NCI-H187 treated with DMSO at 0.1 percent for 48 hours (cell line): ENCODE measurements around the gene PTCH1.

Experiments
- DNase-seq: peaks from one replicate; lab custom pipeline; 2025; lab: John Stamatoyannopoulos, UW

The PTCH1 gene

DNA sequence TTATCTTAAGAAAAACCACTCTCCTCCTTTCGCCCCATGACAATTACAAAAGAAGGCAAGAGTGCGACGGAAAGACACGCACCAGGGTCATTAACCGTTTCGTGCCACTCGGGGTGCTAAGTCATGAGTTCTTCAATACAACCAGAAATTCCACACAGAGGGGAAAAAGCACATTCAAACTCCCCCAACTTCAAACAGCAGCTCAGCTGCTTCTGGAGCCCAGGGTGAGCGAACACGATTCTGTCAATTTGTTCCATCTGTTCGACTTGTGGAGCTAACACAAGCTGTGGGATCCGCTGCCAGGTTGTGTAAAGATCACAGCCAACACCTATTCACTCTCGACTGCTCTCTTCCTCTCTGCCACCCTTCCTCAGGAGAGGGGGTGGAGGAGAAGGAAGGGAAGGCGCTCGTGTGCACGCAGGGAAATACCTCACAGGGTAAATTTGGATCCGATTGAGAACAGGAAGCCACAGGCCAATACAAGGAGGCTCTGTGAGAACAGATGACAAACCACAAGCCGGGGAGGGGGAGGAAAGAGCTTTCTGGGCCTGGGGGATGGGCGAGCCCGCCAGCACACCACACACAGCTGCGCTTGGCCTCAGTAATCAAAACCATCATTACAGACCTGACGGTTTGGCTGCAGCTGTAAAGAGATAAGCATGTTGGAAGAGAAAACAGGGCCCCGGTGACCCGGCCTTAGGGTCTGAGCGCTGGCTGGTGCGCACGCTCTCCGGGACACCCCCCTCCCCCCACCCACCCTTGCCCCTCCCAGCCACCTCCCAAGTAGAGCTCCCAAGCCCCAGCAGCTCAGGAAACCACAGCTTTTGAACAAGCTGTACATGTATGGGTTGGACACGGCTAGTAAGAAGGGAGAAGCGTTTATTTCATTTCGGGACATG lies 54.3 kb downstream of the PTCH1 start:
- DNase-seq: no peak

DNA sequence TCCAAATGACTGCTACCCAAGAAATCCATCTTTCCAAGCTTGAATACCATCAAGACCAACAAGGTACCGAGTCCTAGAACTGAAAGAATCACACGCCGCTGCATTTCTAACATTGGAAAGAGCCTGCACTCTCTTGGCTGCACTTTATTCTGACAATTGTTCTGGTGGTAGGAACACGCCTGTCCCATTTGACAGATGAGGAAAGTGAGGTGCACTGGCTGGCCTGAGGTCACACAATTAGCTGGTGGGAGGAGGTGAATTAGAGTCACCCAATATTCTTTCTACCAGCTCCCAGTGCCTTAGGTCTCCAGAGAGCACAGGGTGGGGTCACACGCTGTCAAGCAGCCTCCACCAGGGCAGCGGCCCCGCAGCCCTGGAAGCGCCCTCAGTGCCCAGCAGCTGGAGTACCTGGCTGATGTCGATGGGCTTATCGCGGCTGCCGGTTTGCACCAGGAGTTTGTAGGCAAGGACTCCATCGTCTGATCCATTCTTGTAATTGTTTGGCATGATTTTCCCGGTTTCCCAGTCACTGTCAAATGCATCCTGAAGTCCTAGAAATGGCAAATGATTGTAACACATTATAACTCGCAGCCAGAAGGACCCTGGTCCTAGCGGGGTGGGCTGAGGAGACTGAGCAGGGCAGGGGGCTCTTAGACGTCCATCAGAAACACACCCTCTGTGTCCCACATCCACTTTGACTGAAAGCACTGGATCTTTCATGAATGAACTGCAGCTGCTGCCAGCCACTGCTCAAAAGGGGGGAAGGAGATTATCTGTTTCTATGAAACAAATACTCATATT lies 55.1 kb downstream of the PTCH1 start:
- DNase-seq: no peak

GRCh38 chr9:95460518-95461164 lies 56.1 kb downstream of the PTCH1 start:
- DNase-seq: no peak

DNA sequence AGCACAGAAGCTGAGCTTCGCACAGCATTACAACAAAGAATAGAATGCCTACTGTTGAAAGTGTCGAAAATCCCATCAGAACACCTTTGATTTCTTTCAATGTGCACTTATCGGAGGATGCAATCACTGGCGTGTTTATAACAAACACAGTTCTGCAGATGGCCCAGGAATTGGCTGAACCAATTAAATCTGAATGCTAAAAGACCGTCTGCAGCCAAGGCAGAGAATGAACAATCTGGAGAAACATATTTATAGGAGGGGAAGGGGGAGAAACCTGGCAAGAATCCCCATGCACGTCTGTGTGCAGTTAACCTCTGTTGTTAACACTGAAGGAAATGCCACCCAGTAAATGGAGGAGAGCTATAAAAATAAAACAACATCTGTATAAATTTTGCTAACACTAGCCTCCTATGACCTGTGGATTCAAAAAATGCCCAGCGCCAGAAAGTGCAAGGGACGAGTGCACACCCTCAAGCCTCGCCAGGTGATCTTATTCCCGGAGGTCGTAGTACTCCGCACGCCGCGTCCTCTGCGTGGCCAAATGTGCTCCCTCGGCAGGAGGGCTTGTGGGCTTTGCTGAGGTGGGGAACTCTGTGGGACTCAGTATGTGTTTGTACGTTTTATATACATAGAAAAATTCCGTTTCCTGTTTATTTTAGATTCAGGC lies 56.8 kb downstream of the PTCH1 start:
- DNase-seq: no peak

DNA sequence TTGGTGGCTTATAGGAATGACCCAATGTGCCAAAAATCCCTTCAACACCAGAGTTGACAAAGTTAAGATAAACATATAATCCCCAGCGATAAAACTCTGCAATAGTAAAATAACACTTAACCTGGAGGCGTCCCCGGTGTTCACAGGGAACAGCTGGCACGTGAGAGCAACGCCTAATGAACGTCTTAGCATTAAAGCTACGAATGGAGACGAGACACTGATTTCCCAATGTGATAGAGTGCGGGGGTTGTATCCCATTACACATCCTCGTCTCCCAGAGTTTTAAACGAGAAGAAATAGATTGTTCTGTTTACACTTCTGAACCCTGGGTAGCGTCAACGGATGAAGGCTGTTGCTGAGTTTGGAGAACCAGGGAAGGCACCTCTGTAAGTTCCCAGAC lies 57.6 kb downstream of the PTCH1 start:
- DNase-seq: no peak

DNA sequence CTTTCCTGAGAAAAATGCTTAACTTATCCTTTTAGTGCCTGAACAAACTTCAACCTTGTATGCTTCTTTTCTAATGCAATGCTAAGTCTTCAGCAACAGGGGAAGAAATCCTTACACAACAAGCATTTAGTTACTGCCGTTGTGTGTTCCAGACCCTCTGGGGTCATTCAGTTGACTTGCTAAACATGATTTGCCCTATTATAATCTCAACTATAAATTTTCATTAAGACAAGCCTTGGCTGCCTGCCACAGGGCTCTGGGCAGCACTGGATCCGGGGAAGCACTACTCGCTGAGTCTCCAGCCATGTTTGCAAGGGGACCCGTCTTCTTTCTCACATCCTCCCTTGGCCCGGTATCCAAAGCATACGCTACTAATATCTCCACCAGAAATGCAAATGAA lies 58.1 kb downstream of the PTCH1 start:
- no peak for DNase-seq

DNA sequence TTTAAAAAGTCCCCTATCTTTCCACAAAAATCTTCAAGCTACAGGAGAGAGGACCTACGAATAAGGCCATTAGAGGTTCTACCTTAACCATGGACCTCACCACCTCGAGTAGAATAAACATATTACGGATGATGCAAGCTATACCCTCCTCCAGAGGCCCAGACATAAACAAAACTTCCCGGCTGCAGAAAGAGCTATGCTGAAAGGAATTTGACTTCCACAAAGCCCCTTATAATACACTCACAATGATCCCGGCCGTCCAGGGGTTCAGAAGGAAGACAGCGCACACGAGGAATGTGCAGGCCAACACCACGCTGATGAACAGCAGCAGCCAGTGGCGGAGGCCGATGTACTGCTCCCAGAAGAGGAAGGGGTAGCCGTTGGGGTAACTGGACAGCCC lies 59.0 kb downstream of the PTCH1 start:
- DNase-seq: no peak

GRCh38 chr9:95455714-95456113 lies 61.1 kb downstream of the PTCH1 start:
- no peak for DNase-seq

DNA sequence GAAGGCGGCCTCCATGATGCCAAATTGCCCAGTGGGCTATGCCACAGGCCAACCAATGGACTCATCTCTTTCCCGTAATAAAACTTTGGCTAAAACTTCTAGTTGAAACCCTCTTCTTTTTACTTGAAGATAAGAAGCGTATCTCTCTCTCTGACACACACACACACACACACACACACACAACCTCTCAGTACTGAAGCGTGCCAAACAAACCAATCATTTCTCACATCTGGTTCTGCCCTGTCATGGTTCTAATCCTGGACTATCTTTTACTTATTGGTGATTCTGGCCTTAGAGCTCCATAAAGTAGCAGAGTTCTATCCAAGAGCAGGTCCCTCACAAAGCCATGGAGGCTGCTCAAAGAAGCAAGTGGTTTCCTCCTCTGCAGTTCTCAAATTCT lies 64.6 kb downstream of the PTCH1 start:
- no peak for DNase-seq

- DNase-seq: no peak
Observed at GRCh38 chr9:95451065-95451426, 65.7 kb downstream of the PTCH1 start.

DNA sequence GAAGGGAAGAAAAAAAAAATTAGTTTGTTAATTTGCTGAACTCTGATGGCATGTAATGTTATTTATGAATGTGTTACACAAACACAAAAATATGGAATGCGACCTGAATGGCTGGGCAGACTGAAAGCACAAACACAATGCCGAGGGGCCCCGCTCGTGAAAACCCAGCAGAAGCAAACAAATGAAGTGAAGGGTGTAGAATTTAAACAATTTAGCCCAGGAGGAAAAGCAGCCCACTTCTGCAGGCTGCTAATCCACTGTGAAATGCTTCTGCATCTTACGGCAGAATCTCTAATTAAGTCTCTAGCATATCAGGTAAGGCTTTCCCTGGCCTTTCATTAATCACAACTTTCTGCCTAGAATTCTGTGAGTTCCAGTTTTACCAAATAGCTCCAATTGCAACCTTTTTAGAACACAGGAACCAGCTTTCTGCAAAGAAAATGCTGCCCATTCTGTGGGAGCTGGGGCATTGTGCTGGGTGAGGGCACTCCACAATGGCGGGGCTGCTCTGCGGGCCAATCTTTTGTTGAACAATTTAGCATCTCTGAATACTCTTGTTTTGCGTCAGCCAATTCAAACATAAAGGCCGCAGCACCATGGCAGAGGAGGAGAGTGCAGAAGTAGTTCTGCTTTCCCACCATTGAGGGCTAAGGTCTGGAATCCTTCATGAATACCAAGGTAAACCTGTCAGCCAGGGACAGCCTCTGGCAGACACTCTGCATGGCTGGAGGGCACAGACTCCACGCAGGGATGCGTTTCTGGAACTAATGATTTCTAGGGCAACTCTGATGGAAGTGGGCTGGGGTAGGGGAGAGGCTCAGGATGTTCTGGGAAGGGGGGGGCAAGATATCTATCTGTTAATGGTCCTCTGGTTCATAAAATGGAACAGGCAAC lies 66.4 kb downstream of the PTCH1 start:
- no peak for DNase-seq

DNA sequence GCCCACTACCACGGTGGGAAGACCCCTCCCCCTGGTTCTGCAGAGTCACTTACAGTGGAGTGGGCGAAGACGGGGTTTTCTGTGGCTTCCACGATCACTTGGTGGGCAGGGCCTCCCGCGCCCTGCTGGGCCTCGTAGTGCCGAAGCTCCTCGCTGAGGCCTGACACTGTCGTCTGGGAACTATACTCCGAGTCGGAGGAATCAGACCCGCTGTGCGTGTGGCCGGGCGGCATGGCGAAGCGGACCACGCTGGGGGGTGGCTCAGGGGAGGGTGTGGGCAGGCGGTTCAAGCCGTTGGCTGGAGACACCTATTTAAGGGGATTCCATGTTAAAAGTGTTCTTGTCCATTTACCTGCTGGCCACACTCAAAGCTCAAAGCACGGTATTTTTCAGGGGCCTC lies 67.8 kb downstream of the PTCH1 start:
- DNase-seq: no peak

GRCh38 chr9:95447660-95448420 lies 68.9 kb downstream of the PTCH1 start:
- no peak for DNase-seq

- no peak for DNase-seq
Observed at GRCh38 chr9:95446984-95447383, 69.8 kb downstream of the PTCH1 start.

DNA sequence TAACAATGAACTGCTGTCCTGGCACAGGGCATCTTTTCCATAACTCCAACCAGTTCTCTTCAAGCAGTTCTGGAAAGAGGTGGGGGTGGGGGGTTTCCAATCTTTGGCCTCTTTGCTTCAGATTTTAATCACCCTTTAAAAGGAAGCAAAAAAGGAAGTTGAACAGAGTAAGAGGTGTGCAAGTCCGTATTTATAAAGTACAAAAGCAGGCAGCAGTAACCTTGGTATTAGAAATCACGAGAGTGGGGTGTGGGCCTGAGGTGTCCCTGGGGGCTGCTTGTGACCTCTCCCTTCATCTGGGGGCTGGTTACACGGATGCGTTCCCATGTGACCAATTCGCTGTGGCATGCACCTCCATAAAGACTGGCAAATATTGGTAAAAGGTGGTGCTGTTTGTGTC lies 70.5 kb downstream of the PTCH1 start:
- DNase-seq: no peak

DNA sequence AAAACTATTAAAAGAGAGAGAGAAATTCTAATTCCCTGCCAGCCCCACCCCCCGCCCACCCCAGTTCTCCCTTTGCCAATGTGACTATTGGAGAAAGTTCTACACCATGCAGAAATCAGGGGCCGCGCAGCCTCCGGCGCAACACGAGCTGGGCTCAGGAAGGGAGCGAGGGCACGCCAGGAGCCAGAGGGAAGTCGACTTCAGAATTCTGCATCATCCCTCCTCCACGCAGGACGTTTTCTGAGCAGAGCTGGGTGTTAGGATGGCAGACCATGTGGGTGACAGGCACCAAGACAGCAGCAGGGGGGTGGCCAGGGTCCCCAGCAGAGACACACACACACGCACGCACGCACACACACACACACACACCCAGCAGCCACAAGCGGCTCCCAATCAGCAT lies 72.6 kb downstream of the PTCH1 start:
- no peak for DNase-seq

- no peak for DNase-seq
Observed at GRCh38 chr9:95443301-95443700, 73.5 kb downstream of the PTCH1 start.

DNA sequence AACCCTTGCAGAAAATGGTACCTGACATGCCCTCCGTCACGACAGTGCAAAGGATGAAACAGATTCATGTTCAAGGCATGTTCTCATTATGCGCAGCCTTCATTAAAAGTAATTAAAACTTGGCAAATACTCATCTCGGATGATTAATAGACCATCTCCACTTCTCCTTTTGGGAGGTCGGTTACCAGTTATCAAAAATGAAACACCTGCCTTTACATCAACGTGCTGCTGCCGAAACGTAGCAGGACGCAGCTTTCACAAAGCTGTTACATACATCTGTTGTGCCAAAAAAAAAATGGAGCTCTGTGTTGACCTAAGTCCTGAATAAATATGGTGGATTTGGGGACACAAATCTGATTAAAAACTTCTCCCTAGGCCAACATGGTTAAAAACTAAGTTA lies 75.7 kb downstream of the PTCH1 start:
- DNase-seq: no peak

DNA sequence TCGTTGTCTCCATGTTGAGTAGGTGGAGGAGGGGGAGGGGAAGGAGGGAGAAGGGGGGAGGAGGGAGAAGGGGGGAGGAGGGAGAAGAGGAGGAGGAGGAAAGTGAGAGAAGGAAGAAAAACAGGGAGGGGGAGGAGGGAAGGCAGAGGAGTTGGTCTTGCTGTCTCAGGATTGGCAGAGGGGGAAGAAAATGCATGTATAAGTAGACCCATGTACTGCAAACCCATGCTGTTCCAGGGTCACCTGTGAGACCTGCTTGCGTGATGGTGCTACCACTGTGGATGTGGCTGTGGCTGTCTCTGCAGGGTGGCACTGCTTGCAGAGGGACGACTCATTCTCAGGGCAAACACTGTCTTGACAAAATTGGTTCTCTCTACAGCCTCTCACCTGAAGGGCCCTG lies 76.3 kb downstream of the PTCH1 start:
- DNase-seq: no peak

GRCh38 chr9:95438561-95439357 lies 78.0 kb downstream of the PTCH1 start:
- no peak for DNase-seq
